Cerebellar cortex (tissue), 1 donor: ENCODE results near the gene MTCL1.

Source experiments
- DNase-seq: peaks from one replicate; pipeline ENCODE4 v3.0.0-alpha.2; 2015; ENCODE audit warnings: low spot score

The MTCL1 gene

GRCh38 chr18:8810157-8810556 is 104.8 kb downstream of the MTCL1 start:
- DNase-seq: no peak

GRCh38 chr18:8811115-8811514 is 105.8 kb downstream of the MTCL1 start:
- DNase-seq: no peak

- DNase-seq: no peak
Observed at GRCh38 chr18:8812631-8813030, 107.3 kb downstream of the MTCL1 start.

- DNase-seq: no peak
Observed at GRCh38 chr18:8813611-8814010, 108.3 kb downstream of the MTCL1 start.

- no peak for DNase-seq
Observed at GRCh38 chr18:8814206-8814605, 108.8 kb downstream of the MTCL1 start.

- peak; percentile 10 for DNase-seq
Observed at GRCh38 chr18:8816220-8816619, 110.9 kb downstream of the MTCL1 start.

GRCh38 chr18:8816816-8817215 is 111.5 kb downstream of the MTCL1 start:
- DNase-seq: peak; percentile 12

GRCh38 chr18:8818982-8819381 is 113.6 kb downstream of the MTCL1 start:
- peak; percentile 11 for DNase-seq

- DNase-seq: peak; percentile 5
Observed at GRCh38 chr18:8820396-8821082, 115.2 kb downstream of the MTCL1 start.

- DNase-seq: peak; percentile 20
Observed at GRCh38 chr18:8821083-8821465, 115.7 kb downstream of the MTCL1 start.

GRCh38 chr18:8821531-8821930 is 116.2 kb downstream of the MTCL1 start:
- DNase-seq: no peak

- no peak for DNase-seq
Observed at GRCh38 chr18:8822643-8823042, 117.3 kb downstream of the MTCL1 start.

- DNase-seq: no peak
Observed at GRCh38 chr18:8823530-8823929, 118.2 kb downstream of the MTCL1 start.

- no peak for DNase-seq
Observed at GRCh38 chr18:8824846-8825245, 119.5 kb downstream of the MTCL1 start.

GRCh38 chr18:8825273-8825672 is 119.9 kb downstream of the MTCL1 start:
- DNase-seq: no peak

GRCh38 chr18:8825729-8826375 is 120.5 kb downstream of the MTCL1 start:
- no peak for DNase-seq

GRCh38 chr18:8826514-8826913 is 121.2 kb downstream of the MTCL1 start:
- DNase-seq: peak; percentile 68

- DNase-seq: peak; percentile 75
Observed at GRCh38 chr18:8826971-8827370, 121.6 kb downstream of the MTCL1 start.

GRCh38 chr18:8828300-8828699 is 122.9 kb downstream of the MTCL1 start:
- no peak for DNase-seq

- no peak for DNase-seq
Observed at GRCh38 chr18:8828798-8829197, 123.4 kb downstream of the MTCL1 start.

- peak; percentile 50 for DNase-seq
Observed at GRCh38 chr18:8830067-8831060, 125.0 kb downstream of the MTCL1 start.

- no peak for DNase-seq
Observed at GRCh38 chr18:8831112-8831511, 125.8 kb downstream of the MTCL1 start.

- DNase-seq: no peak
Observed at GRCh38 chr18:8831531-8831930, 126.2 kb downstream of the MTCL1 start.
